A549 (cell line): ENCODE measurements around the gene SLN. TPM values are rescaled to one million over a fixed set of nuclear protein-coding genes. Genes with fewer than 3 reads are reported as not detected.

Experiments used
- ATAC-seq, 2 experiments: fragments of 200-7000 bp in 1 of 2; fragments of >200 bp in 1 of 2; cut with Nextera tagmentation in 1 of 2; cut with Tn5 transposase in 1 of 2; 3 replicates each; pipeline versions ENCODE4 v1.8.0 to v1.9.1; 2018 to 2020; ENCODE audit warnings: mild to moderate bottlenecking in 1 of 2, moderate library complexity in 1 of 2
- CTCF ChIA-PET: fragments of 300-600 bp; sonication (Branson Sonifier 250); formaldehyde crosslinking; extraction: SDS; loops from one replicate; lab custom pipeline; 2021; ENCODE audit warnings: antibody characterized with exemption, inconsistent platforms; lab: Yijun Ruan, JAX
- POLR2A ChIA-PET: fragments of 350-600 bp; formaldehyde crosslinking; extraction: SDS; loops from one replicate; lab custom pipeline; 2021; ENCODE audit warnings: antibody characterized with exemption, inconsistent platforms; lab: Yijun Ruan, JAX
- DNase-seq, 2 experiments: peaks; one replicate each; pipeline versions ENCODE4 v3.0.0 to v3.0.0-alpha.2; 2011 to 2016; ENCODE audit warnings: low read depth in 1 of 2, low spot score in 1 of 2
- FAIRE-seq: peaks from 2 replicates; lab custom pipeline; 2011; peaks lifted over from hg19 to GRCh38; lab: Jason Lieb, UNC
- H3K27ac ChIP-seq, 2 experiments: fragments of >200 bp; sonication (Bioruptor Twin); formaldehyde crosslinking; 3 replicates each; pipeline ENCODE4 v1.5.1; 2016 to 2017
- H3K4me1 ChIP-seq: fragments of >200 bp; sonication (Bioruptor Twin); formaldehyde crosslinking; 3 replicates; pipeline ENCODE4 v1.6.1; 2016
- H3K4me2 ChIP-seq: fragments of >200 bp; sonication (Bioruptor Twin); formaldehyde crosslinking; 3 replicates; pipeline ENCODE4 v1.6.1; 2016
- H3K4me3 ChIP-seq: fragments of >200 bp; sonication (Bioruptor Twin); formaldehyde crosslinking; 3 replicates; pipeline ENCODE4 v1.5.1; 2016
- H3K9me3 ChIP-seq: fragments of >200 bp; sonication (Bioruptor Twin); formaldehyde crosslinking; 3 replicates; pipeline ENCODE4 v1.6.1; 2016
- BHLHE40 ChIP-seq: IDR thresholded peaks from 2 replicates; pipeline ENCODE4 v1.6.1; 2012; ENCODE audit warnings: low read depth, low read length, inconsistent platforms
- CBX2 ChIP-seq: fragments of 200-600 bp; sonication (generic); IDR thresholded peaks from 2 replicates; pipeline ENCODE4 v1.6.1; 2016; ENCODE audit warnings: low read depth, mild to moderate bottlenecking, borderline replicate concordance
- EHMT2 ChIP-seq: fragments of 200-600 bp; sonication (generic); IDR thresholded peaks from 2 replicates; pipeline ENCODE4 v1.6.1; 2016; ENCODE audit warnings: antibody characterized with exemption, low read depth, mild to moderate bottlenecking, moderate library complexity
- FOSB ChIP-seq: fragments of 250-450 bp; sonication (Bioruptor Pico); IDR thresholded peaks from 2 replicates; pipeline ENCODE4 v1.5.0; 2020; ENCODE audit warnings: mild to moderate bottlenecking, moderate library complexity
- HDAC2 ChIP-seq: fragments of 200-600 bp; sonication (generic); IDR thresholded peaks from 2 replicates; pipeline ENCODE4 v1.6.1; 2016
- HOXA7 ChIP-seq: fragments of 250-450 bp; sonication (Bioruptor Pico); IDR thresholded peaks from 2 replicates; pipeline ENCODE4 v1.5.0; 2020; ENCODE audit warnings: mild to moderate bottlenecking, moderate library complexity
- JUNB ChIP-seq: fragments of >200 bp; sonication (Bioruptor Twin); formaldehyde crosslinking; IDR thresholded peaks from 2 replicates; pipeline ENCODE4 v1.6.1; 2016
- KDM1A ChIP-seq: fragments of 200-600 bp; sonication (generic); IDR thresholded peaks from 2 replicates; pipeline ENCODE4 v1.6.1; 2016; ENCODE audit warnings: low read depth, mild to moderate bottlenecking
- KDM5A ChIP-seq: fragments of 200-600 bp; sonication (generic); IDR thresholded peaks from 2 replicates; pipeline ENCODE4 v1.6.1; 2016; ENCODE audit warnings: antibody characterized with exemption, mild to moderate bottlenecking
- MAZ ChIP-seq: fragments of 150-350 bp; IDR thresholded peaks from 2 replicates; pipeline ENCODE4 v1.6.1; 2014; ENCODE audit warnings: antibody characterized with exemption, low read depth, low read length, borderline replicate concordance
- PHF8 ChIP-seq: fragments of 200-600 bp; sonication (generic); IDR thresholded peaks from 2 replicates; pipeline ENCODE4 v1.6.1; 2016; ENCODE audit warnings: low read depth, mild to moderate bottlenecking, antibody characterized with exemption, moderate library complexity, borderline replicate concordance
- RFX5 ChIP-seq: fragments of 450-650 bp; IDR thresholded peaks from 2 replicates; pipeline ENCODE4 v1.7.1; 2014; ENCODE audit warnings: antibody characterized with exemption, mild to moderate bottlenecking, moderate library complexity
- ZNF302 ChIP-seq: fragments of 250-450 bp; sonication (Bioruptor Pico); IDR thresholded peaks from 2 replicates; pipeline ENCODE4 v1.9.0; 2021; ENCODE audit warnings: inconsistent platforms, mild to moderate bottlenecking, moderate library complexity
- ZSCAN20 ChIP-seq: fragments of 250-450 bp; sonication (Bioruptor Pico); IDR thresholded peaks from 2 replicates; pipeline ENCODE4 v1.8.0; 2022; ENCODE audit warnings: mild to moderate bottlenecking, moderate library complexity
- WGBS: methylation state at CpG from one replicate; pipeline ENCODE4 v1.1.6; 2017; ENCODE audit errors: missing lambda C conversion rate; 5-methylcytosine and 5-hydroxymethylcytosine counted together
- polyA plus RNA-seq, 4 experiments: library from polyadenylated mRNA; depleted of rRNA in 3 of 4; stranded (reverse); fragments of >200 nt; fragmentation: RNase III in 1 of 4; extraction: RNeasy Plus Mini Kit Qiagen cat#74134 plus additional on column Dnase treatment in 1 of 4; gene quantifications; 2 replicates in 3 of 4; 3 replicates in 1 of 4; pipeline ENCODE4 v1.2.3, GENCODE V29; 2011 to 2017
- TF ChIP-seq, protein P1 (sequence below): IDR thresholded peaks from 2 replicates; pipeline ENCODE4 v1.6.1; 2012
- TF ChIP-seq, protein P2 (sequence below): fragments of 150-350 bp; IDR thresholded peaks from 2 replicates; pipeline ENCODE4 v1.6.1; 2014; ENCODE audit warnings: low read depth, mild to moderate bottlenecking, low read length
- TF ChIP-seq, protein P3 (sequence below): fragments of >200 bp; sonication (Bioruptor Twin); formaldehyde crosslinking; IDR thresholded peaks from 3 replicates; pipeline ENCODE4 v1.6.1; 2016
- TF ChIP-seq, protein P4 (sequence below): fragments of >200 bp; sonication (Bioruptor Twin); formaldehyde crosslinking; IDR thresholded peaks from 2 replicates; pipeline ENCODE4 v1.6.1; 2016

The SLN gene
- polyA plus RNA-seq, 2 of the 4 experiments (the other 2 are of a cell fraction) = 1.3 to 2.2 TPM

GRCh38 chr11:107669893-107670601 is 41.8 kb downstream of the SLN start:
- no peak overlapping the region for H3K4me3 ChIP-seq

GRCh38 chr11:107669191-107669740 is 42.6 kb downstream of the SLN start:
- CTCF ChIA-PET = interaction anchor here (0.6 to 2.3 kb wide), 3 partner anchors 20 to 119 kb away, joined by 3 to 9 read pairs (median 4); no protein-coding TSS in a partner anchor
- WGBS = 67% methylated on average over 10 of the region's 11 CpGs
- Histone ChIP-seq H3K4me1 (no peaks in the 10 kb centered on the region), H3K4me2 (no peak overlapping the region), H3K27ac (no peak overlapping the region), H3K4me3 (no peak overlapping the region), H3K9me3 (no peaks in the 10 kb centered on the region)
- POLR2A ChIA-PET = no interaction called here
- no peak for ATAC-seq
- no peak for DNase-seq
- no peak for FAIRE-seq
- TF ChIP-seq HOXA7 (CRISPR knock-in tag) = no peak
- TF ChIP-seq KDM1A = no peak
- TF ChIP-seq CBX2 = no peak
- TF ChIP-seq HDAC2 = no peak

More at GRCh38 chr11:107669893-107670601, 41.8 kb downstream of the SLN start:
- H3K4me2 ChIP-seq = no peak overlapping the region
- DNase-seq = no peak
- ATAC-seq = no peak
- ChIA-PET CTCF (interaction anchor here (0.9 to 1.5 kb wide), 4 partner anchors 19 to 101 kb away, joined by 3 read pairs; no protein-coding TSS in a partner anchor), POLR2A (no interaction called here)
- 44% methylated on average over 4 of the region's 4 CpGs for WGBS
- TF ChIP-seq MAZ = no peak
- FAIRE-seq = no peak
- no peak overlapping the region for H3K27ac ChIP-seq
- H3K4me1 ChIP-seq = no peaks in the 10 kb centered on the region
- no peaks in the 10 kb centered on the region for H3K9me3 ChIP-seq

DNA sequence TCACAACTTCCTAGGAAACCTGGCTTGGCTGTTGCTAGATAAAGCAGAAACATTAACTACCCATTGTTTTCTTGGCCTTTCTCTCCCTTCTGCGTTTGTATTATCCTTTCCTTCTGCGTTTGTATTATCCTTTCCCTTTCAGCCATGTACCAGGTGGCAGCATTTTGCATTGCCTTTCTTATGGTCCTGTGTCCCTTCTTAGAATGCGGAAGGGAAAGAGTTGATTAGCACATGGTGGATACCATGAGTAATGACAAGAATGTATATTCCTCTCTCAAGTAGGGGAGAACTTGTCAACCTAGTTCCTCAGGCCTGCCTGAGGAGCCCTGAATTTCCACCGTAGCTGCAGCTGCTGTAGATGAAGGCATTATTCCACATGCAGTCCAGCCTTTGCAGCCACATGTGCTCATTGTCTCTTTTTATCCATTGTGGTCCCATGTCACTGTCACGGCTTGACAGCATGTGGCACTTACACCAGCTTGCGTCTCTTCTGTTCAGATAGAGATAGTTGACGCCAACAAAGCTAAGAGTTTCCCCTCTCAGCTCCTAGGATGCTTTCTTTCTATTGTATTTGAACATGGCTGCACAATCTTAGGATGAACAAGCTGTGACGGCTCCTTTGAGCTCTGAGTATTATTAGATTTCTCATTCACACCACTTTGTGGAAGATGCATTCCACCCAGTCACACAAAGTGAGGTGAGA is 44.8 kb downstream of the SLN start:
- H3K4me1 ChIP-seq = no peaks in the 10 kb centered on the region
- H3K9me3 ChIP-seq = no peaks in the 10 kb centered on the region
- H3K4me2 ChIP-seq = no peak overlapping the region
- WGBS = 35% methylated on average over 8 of the region's 8 CpGs
- ChIA-PET CTCF (interaction anchor here (0.7 to 2.3 kb wide), 2 partner anchors 22 to 313 kb away, joined by 3 to 9 read pairs; no protein-coding TSS in a partner anchor), POLR2A (no interaction called here)
- no peak for ATAC-seq
- H3K27ac ChIP-seq = no peak overlapping the region
- no peak for DNase-seq
- FAIRE-seq = no peak
- H3K4me3 ChIP-seq = no peak overlapping the region
- TF ChIP-seq ZNF302 (CRISPR knock-in tag) (no peak), JUNB (no peak), PHF8 (no peak), RFX5 (no peak), EHMT2 (no peak), FOSB (no peak), BHLHE40 (no peak), ZSCAN20 (CRISPR knock-in tag) (no peak), KDM5A (no peak), KDM1A (no peak), HDAC2 (no peak)
- TF ChIP-seq, protein P1, sequence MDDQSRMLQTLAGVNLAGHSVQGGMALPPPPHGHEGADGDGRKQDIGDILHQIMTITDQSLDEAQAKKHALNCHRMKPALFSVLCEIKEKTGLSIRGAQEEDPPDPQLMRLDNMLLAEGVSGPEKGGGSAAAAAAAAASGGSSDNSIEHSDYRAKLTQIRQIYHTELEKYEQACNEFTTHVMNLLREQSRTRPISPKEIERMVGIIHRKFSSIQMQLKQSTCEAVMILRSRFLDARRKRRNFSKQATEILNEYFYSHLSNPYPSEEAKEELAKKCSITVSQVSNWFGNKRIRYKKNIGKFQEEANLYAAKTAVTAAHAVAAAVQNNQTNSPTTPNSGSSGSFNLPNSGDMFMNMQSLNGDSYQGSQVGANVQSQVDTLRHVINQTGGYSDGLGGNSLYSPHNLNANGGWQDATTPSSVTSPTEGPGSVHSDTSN = no peak
- TF ChIP-seq, protein P2, sequence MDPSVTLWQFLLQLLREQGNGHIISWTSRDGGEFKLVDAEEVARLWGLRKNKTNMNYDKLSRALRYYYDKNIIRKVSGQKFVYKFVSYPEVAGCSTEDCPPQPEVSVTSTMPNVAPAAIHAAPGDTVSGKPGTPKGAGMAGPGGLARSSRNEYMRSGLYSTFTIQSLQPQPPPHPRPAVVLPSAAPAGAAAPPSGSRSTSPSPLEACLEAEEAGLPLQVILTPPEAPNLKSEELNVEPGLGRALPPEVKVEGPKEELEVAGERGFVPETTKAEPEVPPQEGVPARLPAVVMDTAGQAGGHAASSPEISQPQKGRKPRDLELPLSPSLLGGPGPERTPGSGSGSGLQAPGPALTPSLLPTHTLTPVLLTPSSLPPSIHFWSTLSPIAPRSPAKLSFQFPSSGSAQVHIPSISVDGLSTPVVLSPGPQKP = no peak
- TF ChIP-seq, protein P3, sequence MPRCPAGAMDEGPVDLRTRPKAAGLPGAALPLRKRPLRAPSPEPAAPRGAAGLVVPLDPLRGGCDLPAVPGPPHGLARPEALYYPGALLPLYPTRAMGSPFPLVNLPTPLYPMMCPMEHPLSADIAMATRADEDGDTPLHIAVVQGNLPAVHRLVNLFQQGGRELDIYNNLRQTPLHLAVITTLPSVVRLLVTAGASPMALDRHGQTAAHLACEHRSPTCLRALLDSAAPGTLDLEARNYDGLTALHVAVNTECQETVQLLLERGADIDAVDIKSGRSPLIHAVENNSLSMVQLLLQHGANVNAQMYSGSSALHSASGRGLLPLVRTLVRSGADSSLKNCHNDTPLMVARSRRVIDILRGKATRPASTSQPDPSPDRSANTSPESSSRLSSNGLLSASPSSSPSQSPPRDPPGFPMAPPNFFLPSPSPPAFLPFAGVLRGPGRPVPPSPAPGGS = no peak
- TF ChIP-seq, protein P4, sequence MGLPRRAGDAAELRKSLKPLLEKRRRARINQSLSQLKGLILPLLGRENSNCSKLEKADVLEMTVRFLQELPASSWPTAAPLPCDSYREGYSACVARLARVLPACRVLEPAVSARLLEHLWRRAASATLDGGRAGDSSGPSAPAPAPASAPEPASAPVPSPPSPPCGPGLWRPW = no peak
